ENCODE data around the gene SP140L.

The SP140L gene

GRCh38 chr2:230305416-230306275 is 21.3 kb upstream of the SP140L start:
- Histone ChIP-seq H3F3A (ENCODE audit: insufficient read depth, low read length) (no peaks in the 10 kb centered on the region), H3K9ac (ENCODE audit: low read length) (no peak overlapping the region), H3K4me2 (ENCODE audit: low read length) (no peak overlapping the region), H3K4me3 (ENCODE audit: low read depth, low read length, poor library complexity, severe bottlenecking) (no peak overlapping the region), H2AFZ (ENCODE audit: low read length) (no peak overlapping the region), H3K4me1 (ENCODE audit: insufficient read depth, low read length, severe bottlenecking) (no peaks in the 10 kb centered on the region), H3K79me2 (ENCODE audit: insufficient read depth, low read length) (no peaks in the 10 kb centered on the region), H3K9me3 (ENCODE audit: low read length) (peaks cover 12% of the 10 kb centered on the region; the same call in 1 of the 2 replicates), H3K27me3 (ENCODE audit: insufficient read depth, low read length) (no peaks in the 10 kb centered on the region), H3K9me2 (ENCODE audit: low read depth, low read length) (no peaks in the 10 kb centered on the region), H3K36me3 (ENCODE audit: insufficient read depth, low read length) (peaks cover 24% of the 10 kb centered on the region), H4K20me1 (ENCODE audit: insufficient read depth, low read length) (no peaks in the 10 kb centered on the region), H3K27ac (ENCODE audit: low read depth, low read length, poor library complexity, severe bottlenecking) (no peak overlapping the region)
- TF ChIP-seq CTCF (IDR thresholded peaks at IDR 0.05; ENCODE audit: low read length), result no peak
- TF ChIP-seq EZH2 (IDR thresholded peaks at IDR 0.05; ENCODE audit: borderline replicate concordance, low read length), result no peak

DNA sequence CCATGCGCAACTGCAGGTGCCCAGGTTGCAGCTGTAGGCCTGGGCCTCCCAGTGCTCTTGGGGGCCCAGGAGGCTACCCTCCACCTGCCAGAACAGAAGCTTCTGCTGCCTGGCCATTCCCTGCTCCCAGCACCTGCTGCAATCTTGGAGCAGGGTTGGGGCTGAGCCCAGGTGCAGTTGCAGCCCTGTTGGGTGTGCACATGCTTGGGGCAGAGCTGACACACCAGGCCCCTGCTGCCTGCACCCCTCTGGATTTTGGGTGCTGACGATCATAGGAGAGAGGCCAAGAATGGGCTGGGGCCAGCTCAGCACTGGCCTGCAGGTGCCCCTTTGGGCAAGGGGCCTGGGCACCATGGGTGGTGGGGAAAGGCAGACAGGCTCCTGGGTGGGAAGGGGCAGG is 20.5 kb upstream of the SP140L start:
- Histone ChIP-seq H3K4me2 (ENCODE audit: low read length) (no peak overlapping the region), H3K79me2 (ENCODE audit: insufficient read depth, low read length) (no peaks in the 10 kb centered on the region), H3K27me3 (ENCODE audit: insufficient read depth, low read length) (no peaks in the 10 kb centered on the region), H3K36me3 (ENCODE audit: insufficient read depth, low read length) (peaks cover 24% of the 10 kb centered on the region), H3K9me3 (ENCODE audit: low read length) (peaks cover 12% of the 10 kb centered on the region; the same call in 1 of the 2 replicates), H2AFZ (ENCODE audit: low read length) (no peak overlapping the region), H3K9ac (ENCODE audit: low read length) (no peak overlapping the region), H3K4me3 (ENCODE audit: low read depth, low read length, poor library complexity, severe bottlenecking) (no peak overlapping the region), H3K4me1 (ENCODE audit: insufficient read depth, low read length, severe bottlenecking) (no peaks in the 10 kb centered on the region), H3K9me2 (ENCODE audit: low read depth, low read length) (no peaks in the 10 kb centered on the region), H3F3A (ENCODE audit: insufficient read depth, low read length) (no peaks in the 10 kb centered on the region), H4K20me1 (ENCODE audit: insufficient read depth, low read length) (no peaks in the 10 kb centered on the region), H3K27ac (ENCODE audit: low read depth, low read length, poor library complexity, severe bottlenecking) (no peak overlapping the region)
- TF ChIP-seq EZH2 (IDR thresholded peaks at IDR 0.05; ENCODE audit: borderline replicate concordance, low read length) (no peak), CTCF (IDR thresholded peaks at IDR 0.05; ENCODE audit: low read length) (no peak)

DNA sequence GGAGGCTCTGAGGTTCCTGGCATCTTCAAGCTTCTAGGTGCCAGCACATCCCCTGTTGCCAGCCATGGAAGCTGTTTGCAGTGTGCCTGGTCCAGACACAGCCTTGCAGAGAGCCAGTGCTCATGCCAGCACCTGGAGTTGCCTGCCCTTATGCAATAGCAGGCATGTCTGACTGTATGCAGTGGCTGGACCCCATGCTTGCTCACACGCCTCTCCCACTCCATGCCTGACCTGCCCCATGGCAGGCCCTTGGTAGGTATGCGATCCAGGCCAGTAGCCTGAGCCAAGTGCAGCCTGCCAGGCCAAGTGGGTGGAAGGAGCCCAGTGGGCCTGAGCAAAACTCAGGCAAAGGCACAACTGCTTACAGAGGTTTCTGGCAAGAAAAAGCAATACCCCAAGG is 19.5 kb upstream of the SP140L start:
- H3K79me2 ChIP-seq (ENCODE audit: insufficient read depth, low read length), result no peaks in the 10 kb centered on the region

More for the DNA sequence above, 19.5 kb upstream of the SP140L start:
- Histone ChIP-seq H3F3A (ENCODE audit: insufficient read depth, low read length) (no peaks in the 10 kb centered on the region), H4K20me1 (ENCODE audit: insufficient read depth, low read length) (no peaks in the 10 kb centered on the region), H3K36me3 (ENCODE audit: insufficient read depth, low read length) (peaks cover 27% of the 10 kb centered on the region), H3K27me3 (ENCODE audit: insufficient read depth, low read length) (no peaks in the 10 kb centered on the region), H3K9me2 (ENCODE audit: low read depth, low read length) (no peaks in the 10 kb centered on the region), H3K4me1 (ENCODE audit: insufficient read depth, low read length, severe bottlenecking) (no peaks in the 10 kb centered on the region), H3K27ac (ENCODE audit: low read depth, low read length, poor library complexity, severe bottlenecking) (no peak overlapping the region), H3K9me3 (ENCODE audit: low read length) (peaks cover 12% of the 10 kb centered on the region; the same call in 1 of the 2 replicates), H3K4me3 (ENCODE audit: low read depth, low read length, poor library complexity, severe bottlenecking) (no peak overlapping the region), H3K4me2 (ENCODE audit: low read length) (no peak overlapping the region), H3K9ac (ENCODE audit: low read length) (no peak overlapping the region), H2AFZ (ENCODE audit: low read length) (no peak overlapping the region)
- no peak for TF ChIP-seq EZH2 (IDR thresholded peaks at IDR 0.05; ENCODE audit: borderline replicate concordance, low read length)
- no peak for TF ChIP-seq CTCF (IDR thresholded peaks at IDR 0.05; ENCODE audit: low read length)
